HepG2 (cell line): ENCODE data around the gene XRCC5. TPM values are rescaled to one million over a fixed set of nuclear protein-coding genes. Genes with fewer than 3 reads are reported as not detected.
A peak's percentile ranks its signal among the peaks of the same experiment; 100 is the strongest.

Experiments used
- ATAC-seq: fragments of 200-7000 bp; cut with Tn5 transposase; 3 replicates; pipeline ENCODE4 v1.9.1; 2020; ENCODE audit warnings: mild to moderate bottlenecking, moderate library complexity
- BruUV-seq: library from RNA; stranded (reverse); fragments of 400-500 nt; replicated peaks from 2 replicates; lab custom pipeline; 2021; lab: Mats Ljungman, UMichigan
- CTCF ChIA-PET: fragments of 300-600 bp; formaldehyde crosslinking; extraction: SDS; loops from one replicate; lab custom pipeline; 2021; ENCODE audit warnings: low total read pairs, inconsistent platforms, low intra/inter-chr PET ratio; lab: Yijun Ruan, JAX
- POLR2A ChIA-PET: fragments of 350-600 bp; sonication (Branson Sonifier 250); formaldehyde crosslinking; loops from one replicate; lab custom pipeline; 2020; ENCODE audit warnings: antibody characterized with exemption, inconsistent platforms; lab: Yijun Ruan, JAX
- DNase-seq: peaks from one replicate; pipeline ENCODE4 v3.0.0-alpha.2; 2015; ENCODE audit warnings: low spot score
- FAIRE-seq: peaks from 3 replicates; lab custom pipeline; 2011; peaks lifted over from hg19 to GRCh38; lab: Jason Lieb, UNC
- H2AFZ ChIP-seq: one replicate; pipeline ENCODE4 v1.6.1; 2011; ENCODE audit warnings: low read length, inconsistent platforms
- H3K27ac ChIP-seq: fragments of 300-600 bp; 3 replicates; pipeline ENCODE4 v1.8.0; 2011; ENCODE audit warnings: mixed run types, mild to moderate bottlenecking, mixed read lengths, low read length, inconsistent platforms; ENCODE audit not compliant: insufficient read depth; ENCODE audit errors: extremely low read length
- H3K27me3 ChIP-seq, 2 experiments: fragments of 200-600 bp in 1 of 2; 2 replicates in 1 of 2; 3 replicates in 1 of 2; pipeline versions ENCODE4 v1.6.0 to v1.8.0; 2011; ENCODE audit warnings: low read length in 2 of 2, mild to moderate bottlenecking in 2 of 2, moderate library complexity in 2 of 2, inconsistent platforms in 1 of 2; ENCODE audit not compliant: insufficient read depth in 2 of 2, control insufficient read depth in 1 of 2
- H3K36me3 ChIP-seq, 2 experiments: fragments of 200-600 bp in 1 of 2; replicated peaks in 1 of 2; 2 replicates in 1 of 2; 3 replicates in 1 of 2; pipeline versions ENCODE4 v1.5.1 to v1.8.0; 2011; ENCODE audit warnings: low read length in 2 of 2, inconsistent platforms in 1 of 2; ENCODE audit not compliant: insufficient read depth in 2 of 2, control insufficient read depth in 1 of 2
- H3K4me1 ChIP-seq: 2 replicates; pipeline ENCODE4 v1.5.1; 2012; ENCODE audit warnings: low read length, inconsistent platforms; ENCODE audit not compliant: insufficient read depth
- H3K4me2 ChIP-seq: 2 replicates; pipeline ENCODE4 v1.6.0; 2011; ENCODE audit warnings: low read depth, low read length, inconsistent platforms
- H3K4me3 ChIP-seq, 3 experiments: fragments of 200-600 bp in 1 of 3; sonication (generic), shearing (Covaris generic) in 1 of 3; replicated peaks in 1 of 3; 2 replicates each; pipeline ENCODE4 v1.5.1; 2011 to 2016; ENCODE audit warnings: low read length in 3 of 3, inconsistent platforms in 2 of 3, low read depth in 2 of 3, mild to moderate bottlenecking in 2 of 3, control low read depth in 1 of 3, mixed read lengths in 1 of 3; ENCODE audit not compliant: insufficient read depth in 1 of 3
- H3K79me2 ChIP-seq: one replicate; pipeline ENCODE4 v1.6.1; 2011; ENCODE audit warnings: low read length, inconsistent platforms; ENCODE audit not compliant: insufficient read depth
- H3K9ac ChIP-seq: 2 replicates; pipeline ENCODE4 v1.6.0; 2011; ENCODE audit warnings: mild to moderate bottlenecking, low read depth, low read length, inconsistent platforms; ENCODE audit not compliant: insufficient read depth
- H3K9me3 ChIP-seq: 2 replicates; pipeline ENCODE4 v1.5.1; 2012; ENCODE audit warnings: mild to moderate bottlenecking, low read length
- H4K20me1 ChIP-seq: 2 replicates; pipeline ENCODE4 v1.6.0; 2011; ENCODE audit warnings: inconsistent platforms, mild to moderate bottlenecking, low read length, moderate library complexity; ENCODE audit not compliant: insufficient read depth
- AKAP8 ChIP-seq: sonication (generic); formaldehyde crosslinking; IDR thresholded peaks from 2 replicates; pipeline ENCODE4 v1.5.1; 2020; ENCODE audit warnings: mild to moderate bottlenecking, missing genetic modification reagents
- WGBS: methylation state at CpG from one replicate; pipeline ENCODE4 v1.1.6; 2017; ENCODE audit warnings: low lambda C conversion rate; 5-methylcytosine and 5-hydroxymethylcytosine counted together
- in situ Hi-C: cut with HindIII; loops from 2 replicates; pipeline ENCODE4 v1.10.0; 2017; ENCODE audit warnings: low pct_unique_long_range_greater_than_20kb; ENCODE audit not compliant: extremely low pct_ligation_motif_present
- intact Hi-C: fragments of 100-400 bp; cut with micrococcal nuclease; formaldehyde crosslinking; loops from one replicate; pipeline ENCODE4 v1.10.0; 2022; ENCODE audit not compliant: unreplicated experiment
- polyA plus RNA-seq, 8 experiments: library from polyadenylated mRNA; depleted of rRNA in 3 of 8; stranded (reverse) in 7 of 8; unstranded in 1 of 8; fragments of >200 nt; fragmentation: Illumina TruSeq in 4 of 8; extraction: Trizol in 4 of 8; gene quantifications; 2 replicates each; pipeline versions ENCODE4 v1.2.1 to v1.2.3, GENCODE V29; 2011 to 2016; ENCODE audit warnings: low read depth in 4 of 8, missing spikeins in 1 of 8, mixed read lengths in 1 of 8; ENCODE audit not compliant: insufficient read depth in 1 of 8
- total RNA-seq, 5 experiments: library from RNA; depleted of rRNA; stranded (reverse); fragments of >200 nt; fragmentation: Illumina TruSeq; extraction: Trizol; gene quantifications; 2 replicates each; pipeline ENCODE4 v1.2.3, GENCODE V29; 2016; ENCODE audit warnings: low read depth in 1 of 5
- TF ChIP-seq, protein P1 (sequence below): sonication (generic); formaldehyde crosslinking; IDR thresholded peaks from 2 replicates; pipeline ENCODE4 v1.8.1; 2022; ENCODE audit warnings: low read depth, mild to moderate bottlenecking, missing genetic modification reagents
- TF ChIP-seq, protein P2 (sequence below): sonication (generic); formaldehyde crosslinking; conservative IDR thresholded peaks from 2 replicates; pipeline ENCODE4 v1.4.0; 2020; ENCODE audit warnings: mild to moderate bottlenecking, missing genetic modification reagents, moderate library complexity

Gene XRCC5
- total and polyA plus RNA-seq, 2 of the 13 experiments (the other 11 are each of a cell fraction or from before 2014, with no cell fraction given), result 264 to 454 TPM

DNA sequence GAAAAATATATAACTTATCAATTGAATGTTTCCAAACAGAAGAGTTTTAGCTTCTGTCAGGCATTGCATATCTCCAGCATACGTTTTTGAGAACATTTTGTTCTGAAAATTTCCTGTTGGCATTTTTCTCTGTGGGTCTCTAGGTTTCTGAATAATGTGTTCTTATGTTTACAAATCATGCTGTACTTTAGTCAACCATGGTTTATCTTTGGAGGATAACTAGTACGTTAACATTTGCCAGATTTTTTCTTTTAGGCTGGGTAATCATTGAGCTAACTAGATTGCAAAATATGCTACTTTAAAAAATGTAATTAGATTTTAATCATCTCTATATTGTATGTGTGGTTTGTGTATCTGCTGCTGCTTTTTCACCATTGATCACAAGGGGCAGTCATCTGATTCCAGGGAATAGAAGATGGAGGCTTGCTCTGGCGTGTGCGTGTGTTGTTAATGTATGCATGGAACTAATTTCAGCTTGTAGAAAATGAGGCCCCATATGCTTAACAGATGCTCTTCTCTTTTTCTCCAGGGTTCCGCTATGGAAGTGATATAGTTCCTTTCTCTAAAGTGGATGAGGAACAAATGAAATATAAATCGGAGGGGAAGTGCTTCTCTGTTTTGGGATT lies 21.3 kb downstream of the XRCC5 start:
- WGBS, result 85% methylated on average over 6 of the region's 6 CpGs
- in situ Hi-C loops, result no loop called here
- no peak overlapping the region for H3K9ac ChIP-seq
- DNase-seq (no peak), FAIRE-seq (no peak), ATAC-seq (0 out of 3 replicates have a peak, but pooled peaks have one; percentile 33)
- H4K20me1 ChIP-seq, result no peaks in the 10 kb centered on the region; the same call in 1 of the 2 replicates
- no peak overlapping the region for H3K27ac ChIP-seq
- no peak overlapping the region for H3K4me2 ChIP-seq
- no peak for TF ChIP-seq AKAP8 (CRISPR knock-in tag)
- TF ChIP-seq, protein P1, sequence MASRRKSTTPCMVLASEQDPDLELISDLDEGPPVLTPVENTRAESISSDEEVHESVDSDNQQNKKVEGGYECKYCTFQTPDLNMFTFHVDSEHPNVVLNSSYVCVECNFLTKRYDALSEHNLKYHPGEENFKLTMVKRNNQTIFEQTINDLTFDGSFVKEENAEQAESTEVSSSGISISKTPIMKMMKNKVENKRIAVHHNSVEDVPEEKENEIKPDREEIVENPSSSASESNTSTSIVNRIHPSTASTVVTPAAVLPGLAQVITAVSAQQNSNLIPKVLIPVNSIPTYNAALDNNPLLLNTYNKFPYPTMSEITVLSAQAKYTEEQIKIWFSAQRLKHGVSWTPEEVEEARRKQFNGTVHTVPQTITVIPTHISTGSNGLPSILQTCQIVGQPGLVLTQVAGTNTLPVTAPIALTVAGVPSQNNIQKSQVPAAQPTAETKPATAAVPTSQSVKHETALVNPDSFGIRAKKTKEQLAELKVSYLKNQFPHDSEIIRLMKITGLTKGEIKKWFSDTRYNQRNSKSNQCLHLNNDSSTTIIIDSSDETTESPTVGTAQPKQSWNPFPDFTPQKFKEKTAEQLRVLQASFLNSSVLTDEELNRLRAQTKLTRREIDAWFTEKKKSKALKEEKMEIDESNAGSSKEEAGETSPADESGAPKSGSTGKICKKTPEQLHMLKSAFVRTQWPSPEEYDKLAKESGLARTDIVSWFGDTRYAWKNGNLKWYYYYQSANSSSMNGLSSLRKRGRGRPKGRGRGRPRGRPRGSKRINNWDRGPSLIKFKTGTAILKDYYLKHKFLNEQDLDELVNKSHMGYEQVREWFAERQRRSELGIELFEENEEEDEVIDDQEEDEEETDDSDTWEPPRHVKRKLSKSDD (CRISPR knock-in tag), result no peak
- TF ChIP-seq, protein P2, sequence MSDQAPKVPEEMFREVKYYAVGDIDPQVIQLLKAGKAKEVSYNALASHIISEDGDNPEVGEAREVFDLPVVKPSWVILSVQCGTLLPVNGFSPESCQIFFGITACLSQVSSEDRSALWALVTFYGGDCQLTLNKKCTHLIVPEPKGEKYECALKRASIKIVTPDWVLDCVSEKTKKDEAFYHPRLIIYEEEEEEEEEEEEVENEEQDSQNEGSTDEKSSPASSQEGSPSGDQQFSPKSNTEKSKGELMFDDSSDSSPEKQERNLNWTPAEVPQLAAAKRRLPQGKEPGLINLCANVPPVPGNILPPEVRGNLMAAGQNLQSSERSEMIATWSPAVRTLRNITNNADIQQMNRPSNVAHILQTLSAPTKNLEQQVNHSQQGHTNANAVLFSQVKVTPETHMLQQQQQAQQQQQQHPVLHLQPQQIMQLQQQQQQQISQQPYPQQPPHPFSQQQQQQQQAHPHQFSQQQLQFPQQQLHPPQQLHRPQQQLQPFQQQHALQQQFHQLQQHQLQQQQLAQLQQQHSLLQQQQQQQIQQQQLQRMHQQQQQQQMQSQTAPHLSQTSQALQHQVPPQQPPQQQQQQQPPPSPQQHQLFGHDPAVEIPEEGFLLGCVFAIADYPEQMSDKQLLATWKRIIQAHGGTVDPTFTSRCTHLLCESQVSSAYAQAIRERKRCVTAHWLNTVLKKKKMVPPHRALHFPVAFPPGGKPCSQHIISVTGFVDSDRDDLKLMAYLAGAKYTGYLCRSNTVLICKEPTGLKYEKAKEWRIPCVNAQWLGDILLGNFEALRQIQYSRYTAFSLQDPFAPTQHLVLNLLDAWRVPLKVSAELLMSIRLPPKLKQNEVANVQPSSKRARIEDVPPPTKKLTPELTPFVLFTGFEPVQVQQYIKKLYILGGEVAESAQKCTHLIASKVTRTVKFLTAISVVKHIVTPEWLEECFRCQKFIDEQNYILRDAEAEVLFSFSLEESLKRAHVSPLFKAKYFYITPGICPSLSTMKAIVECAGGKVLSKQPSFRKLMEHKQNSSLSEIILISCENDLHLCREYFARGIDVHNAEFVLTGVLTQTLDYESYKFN, result 0 out of 2 replicates have a peak, but pooled peaks have one; percentile 6
- intact Hi-C loops, result no loop called here
- H3K4me1 ChIP-seq, result peaks cover 20% of the 10 kb centered on the region
- H3K36me3 ChIP-seq, result peaks cover 35 to 92% of the 10 kb centered on the region in 2 experiments
- H3K9me3 ChIP-seq, result no peaks in the 10 kb centered on the region
- no TSS peak for BruUV-seq
- CTCF ChIA-PET, result no interaction called here
- no peak overlapping the region for H2AFZ ChIP-seq
- peaks cover 4% of the 10 kb centered on the region for H3K79me2 ChIP-seq
- POLR2A ChIA-PET, result interaction anchor here (1.3 kb wide), 1 partner anchor 21 kb away, joined by 4 read pairs; the partner anchor contains the start of gene XRCC5
- no peaks in the 10 kb centered on the region for H3K27me3 ChIP-seq
- H3K4me3 ChIP-seq, result no peak overlapping the region
